Thoracic aorta (tissue), 2 donors: ENCODE measurements around the gene LCMT1. TPM values are rescaled to one million over a fixed set of nuclear protein-coding genes. Genes with fewer than 3 reads are reported as not detected.

Source experiments
- ATAC-seq: fragments of 150-250 bp; one replicate; pipeline ENCODE4 v1.8.0; 2017; ENCODE audit warnings: low read depth; ENCODE audit not compliant: insufficient number of reproducible peaks, low FRiP score
- DNase-seq: peaks from one replicate; pipeline ENCODE4 v3.0.0-alpha.2; 2020; ENCODE audit warnings: low spot score
- H3K27ac ChIP-seq, 2 donors: fragments of 200-600 bp; sonication (generic); 1 replicate in 1 of 2; 2 replicates in 1 of 2; pipeline ENCODE4 v1.5.1; 2016; ENCODE audit warnings: mild to moderate bottlenecking in 2 of 2, moderate library complexity in 2 of 2
- H3K27me3 ChIP-seq: fragments of 200-600 bp; sonication (generic); replicated peaks from 2 replicates; pipeline ENCODE4 v1.6.0; 2016; ENCODE audit warnings: mild to moderate bottlenecking; ENCODE audit not compliant: insufficient read depth
- H3K36me3 ChIP-seq: fragments of 200-600 bp; sonication (generic); one replicate; pipeline ENCODE4 v1.5.1; 2016
- H3K4me1 ChIP-seq, 2 donors: fragments of 200-600 bp; sonication (generic); 1 replicate in 1 of 2; 2 replicates in 1 of 2; pipeline versions ENCODE4 v1.5.1 to v1.6.0; 2016; ENCODE audit warnings: low read depth in 2 of 2, mild to moderate bottlenecking in 1 of 2; ENCODE audit not compliant: control insufficient read depth in 1 of 2
- H3K4me3 ChIP-seq: fragments of 200-600 bp; sonication (generic); 2 replicates; pipeline ENCODE4 v1.5.1; 2016; ENCODE audit warnings: mild to moderate bottlenecking
- H3K9me3 ChIP-seq: fragments of 200-600 bp; sonication (generic); 2 replicates; pipeline ENCODE4 v1.5.1; 2016
- CTCF ChIP-seq: fragments of 200-600 bp; sonication (generic); IDR thresholded peaks from one replicate; pipeline ENCODE4 v1.5.1; 2019; ENCODE audit warnings: antibody characterized with exemption
- total RNA-seq, 2 donors: library from RNA; depleted of rRNA; stranded (reverse); fragments of >200 nt; gene quantifications; one replicate each; pipeline versions ENCODE4 v1.1.0 to v1.2.3, GENCODE V29; 2016

The LCMT1 gene
- total RNA-seq, 2 donors from 2014 or later, result 31.0 to 42.5 TPM

- TF ChIP-seq CTCF, result peak; percentile 16
- H3K27me3 ChIP-seq, result no peaks in the 10 kb centered on the region
- H3K27ac ChIP-seq, result no peak overlapping the region
- H3K36me3 ChIP-seq, result peaks cover 28% of the 10 kb centered on the region
- no peak overlapping the region for H3K4me3 ChIP-seq
- H3K4me1 ChIP-seq, result peaks cover 7 to 23% of the 10 kb centered on the region in 2 donors
- DNase-seq, result no peak
- no peak for ATAC-seq
- no peaks in the 10 kb centered on the region for H3K9me3 ChIP-seq
Measured at GRCh38 chr16:25143928-25144327, 32.4 kb downstream of the LCMT1 start.

DNA sequence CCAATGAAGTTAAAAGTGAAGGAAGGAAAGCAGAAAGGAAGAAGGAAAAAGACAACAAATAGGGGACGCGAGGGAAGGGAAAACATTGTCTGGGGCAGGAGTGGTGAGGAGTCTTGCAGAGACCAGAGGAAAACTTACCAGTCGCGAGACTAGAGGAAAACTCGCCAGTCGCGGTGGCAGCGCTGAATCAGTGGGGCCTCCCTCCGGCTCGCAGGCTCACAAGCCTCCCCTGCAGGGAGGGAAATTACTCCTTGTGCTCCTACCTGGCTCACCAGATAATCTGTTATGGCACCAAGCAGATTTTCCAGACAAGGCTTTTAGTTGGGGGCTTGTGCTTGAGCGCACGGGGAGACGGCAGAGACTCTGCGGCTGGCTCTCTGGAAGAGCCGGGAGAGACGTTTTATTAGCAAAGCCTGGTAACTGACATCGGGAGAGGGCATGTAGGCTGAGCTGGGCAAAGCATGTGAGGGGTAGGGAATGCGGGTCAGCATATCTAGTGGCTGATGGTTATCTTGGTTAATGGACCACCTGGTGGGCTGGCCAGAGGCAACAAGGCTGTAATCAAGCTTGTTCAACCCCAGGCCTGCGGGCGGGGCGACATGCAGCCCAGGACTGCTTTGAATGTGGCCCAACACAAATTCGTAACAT lies 37.1 kb downstream of the LCMT1 start:
- H3K4me3 ChIP-seq, result no peak overlapping the region
- DNase-seq, result no peak
- no peak for ATAC-seq
- TF ChIP-seq CTCF, result no peak
- peaks cover 21% of the 10 kb centered on the region for H3K36me3 ChIP-seq
- H3K9me3 ChIP-seq, result no peaks in the 10 kb centered on the region
- no peak overlapping the region for H3K27ac ChIP-seq
- no peaks in the 10 kb centered on the region for H3K27me3 ChIP-seq
- H3K4me1 ChIP-seq, result no peaks in the 10 kb centered on the region

GRCh38 chr16:25151996-25152395 lies 40.5 kb downstream of the LCMT1 start:
- peaks cover 19% of the 10 kb centered on the region for H3K36me3 ChIP-seq
- no peak for TF ChIP-seq CTCF
- H3K27me3 ChIP-seq, result no peaks in the 10 kb centered on the region
- DNase-seq (no peak), ATAC-seq (no peak)
- no peak overlapping the region for H3K27ac ChIP-seq
- H3K4me1 ChIP-seq, result no peaks in the 10 kb centered on the region
- no peaks in the 10 kb centered on the region for H3K9me3 ChIP-seq
- no peak overlapping the region for H3K4me3 ChIP-seq

DNA sequence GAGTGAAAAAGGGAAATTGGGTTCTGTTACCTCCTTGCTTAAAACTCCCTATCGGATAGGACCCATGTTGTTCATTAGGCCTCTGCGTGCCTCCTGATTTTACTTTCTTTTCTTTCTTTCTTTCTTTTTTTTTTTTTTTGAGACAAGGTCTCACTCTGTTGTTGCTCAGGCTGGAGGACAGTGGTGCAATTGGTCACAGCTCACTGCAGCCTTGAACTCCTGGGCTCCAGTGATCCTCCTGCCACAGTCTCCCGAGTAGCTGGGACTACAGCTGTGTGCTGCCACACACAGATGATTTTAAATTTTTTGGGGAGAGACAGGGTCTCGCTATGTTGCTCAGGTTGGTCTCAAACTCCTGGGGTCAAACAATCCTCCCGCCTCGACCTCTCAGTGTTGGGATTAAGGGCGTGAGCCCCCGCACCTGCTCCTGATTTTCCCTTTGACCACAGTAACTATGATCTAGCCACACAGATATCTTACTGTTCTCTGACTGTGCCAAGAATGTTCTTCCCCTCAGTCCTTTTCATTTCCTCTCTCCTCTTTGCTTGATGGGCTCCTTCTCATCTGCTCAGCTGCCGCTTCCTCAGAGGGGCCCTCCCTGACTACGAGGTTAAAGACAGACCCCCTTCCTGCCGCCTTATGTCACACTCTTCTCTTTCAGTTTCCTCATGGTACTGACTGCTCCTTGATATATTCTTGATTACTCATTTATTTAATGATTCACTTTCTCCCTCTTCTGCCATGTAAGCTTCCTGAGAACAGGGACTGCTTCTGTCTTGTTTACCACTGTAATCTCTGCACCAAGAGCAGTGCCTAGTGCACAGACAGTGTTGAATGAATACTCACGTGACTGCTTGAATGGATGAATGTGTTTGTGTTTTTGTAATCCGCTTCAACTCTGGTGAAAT lies 44.3 kb downstream of the LCMT1 start:
- no peak overlapping the region for H3K27ac ChIP-seq
- no peak for DNase-seq
- no peaks in the 10 kb centered on the region for H3K4me1 ChIP-seq
- H3K4me3 ChIP-seq, result no peak overlapping the region
- TF ChIP-seq CTCF, result no peak
- H3K36me3 ChIP-seq, result peaks cover 18% of the 10 kb centered on the region
- H3K9me3 ChIP-seq, result no peaks in the 10 kb centered on the region
- ATAC-seq, result no peak
- H3K27me3 ChIP-seq, result no peaks in the 10 kb centered on the region

GRCh38 chr16:25157271-25157875 lies 45.8 kb downstream of the LCMT1 start:
- Histone ChIP-seq H3K27me3 (no peaks in the 10 kb centered on the region), H3K4me3 (no peak overlapping the region), H3K9me3 (no peaks in the 10 kb centered on the region), H3K27ac (no peak overlapping the region), H3K4me1 (no peaks in the 10 kb centered on the region), H3K36me3 (peaks cover 24% of the 10 kb centered on the region)
- no peak for ATAC-seq
- DNase-seq, result no peak
- no peak for TF ChIP-seq CTCF
